Epithelial cell of proximal tubule (primary cell): ENCODE data around the gene INPP5A. TPM values are rescaled to one million over a fixed set of nuclear protein-coding genes. Genes with fewer than 3 reads are reported as not detected.
"Not testable (repeated sequence)": the region's sequence is repeated elsewhere in the genome, so short reads cannot be mapped to it uniquely, and the experiment has no call there.

Experiments
- DNase-seq: peaks from one replicate; pipeline ENCODE4 v3.0.0-alpha.2; 2011; ENCODE audit warnings: low read depth
- H3K4me3 ChIP-seq: 2 replicates; pipeline ENCODE4 v1.5.1; 2011; ENCODE audit warnings: low read depth, mild to moderate bottlenecking, low read length
- CTCF ChIP-seq: conservative IDR thresholded peaks from 2 replicates; pipeline ENCODE4 v1.5.1; 2012; ENCODE audit warnings: low read depth, mild to moderate bottlenecking, low read length
- total RNA-seq: library from RNA; depleted of rRNA; stranded (reverse); fragments of >200 nt; gene quantifications from 2 replicates; pipeline ENCODE4 v1.2.3, GENCODE V29; 2015

The INPP5A gene
- total RNA-seq, 1 donor from 2014 or later = 30.4 TPM

DNA sequence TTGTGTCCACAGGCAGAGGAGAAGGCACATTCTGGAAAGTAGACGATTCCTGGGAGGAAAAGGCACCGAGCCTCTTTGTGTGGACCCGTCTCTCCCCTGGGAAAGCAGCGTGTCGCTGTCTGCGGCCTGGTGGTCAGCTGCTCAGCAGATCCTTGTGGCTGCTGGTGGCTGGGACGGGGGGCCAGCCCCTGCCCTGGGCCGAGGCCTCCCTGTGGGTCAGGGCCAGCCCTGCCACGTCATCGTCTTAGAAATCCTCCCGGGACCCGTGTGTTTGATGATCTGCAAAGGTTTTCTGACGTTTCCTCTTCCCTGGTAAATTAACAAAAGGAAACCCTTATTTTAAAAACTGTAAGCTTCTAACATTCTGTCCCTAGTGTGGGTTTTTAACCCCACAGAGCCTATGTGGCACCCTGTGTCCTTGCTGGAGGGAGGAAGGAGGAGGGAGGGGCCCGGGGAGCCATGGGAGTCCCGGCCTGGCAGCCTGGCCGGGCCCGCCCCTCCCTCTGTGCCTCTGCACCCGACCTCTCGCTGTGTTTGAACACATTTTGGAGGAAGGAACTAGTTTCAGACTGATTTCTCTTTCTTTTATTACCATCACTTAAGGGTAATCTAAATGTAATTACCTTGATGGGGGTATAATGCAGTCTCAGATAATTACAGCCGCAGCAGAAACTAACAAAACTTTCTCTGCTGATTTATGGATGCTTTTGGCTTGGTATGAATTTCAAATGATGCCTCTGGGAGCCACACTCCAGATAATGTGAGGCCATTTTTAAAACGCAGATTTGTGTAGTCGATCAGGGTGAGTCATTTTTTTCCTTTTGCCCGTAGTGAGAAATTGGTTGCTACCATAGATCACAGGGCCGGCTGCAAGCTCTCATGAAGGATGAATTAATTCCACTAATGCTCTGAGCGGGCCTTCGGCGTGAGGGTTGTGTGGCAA is 162.8 kb downstream of the INPP5A start:
- H3K4me3 ChIP-seq = no peak overlapping the region
- TF ChIP-seq CTCF = no peak
- no peak for DNase-seq

DNA sequence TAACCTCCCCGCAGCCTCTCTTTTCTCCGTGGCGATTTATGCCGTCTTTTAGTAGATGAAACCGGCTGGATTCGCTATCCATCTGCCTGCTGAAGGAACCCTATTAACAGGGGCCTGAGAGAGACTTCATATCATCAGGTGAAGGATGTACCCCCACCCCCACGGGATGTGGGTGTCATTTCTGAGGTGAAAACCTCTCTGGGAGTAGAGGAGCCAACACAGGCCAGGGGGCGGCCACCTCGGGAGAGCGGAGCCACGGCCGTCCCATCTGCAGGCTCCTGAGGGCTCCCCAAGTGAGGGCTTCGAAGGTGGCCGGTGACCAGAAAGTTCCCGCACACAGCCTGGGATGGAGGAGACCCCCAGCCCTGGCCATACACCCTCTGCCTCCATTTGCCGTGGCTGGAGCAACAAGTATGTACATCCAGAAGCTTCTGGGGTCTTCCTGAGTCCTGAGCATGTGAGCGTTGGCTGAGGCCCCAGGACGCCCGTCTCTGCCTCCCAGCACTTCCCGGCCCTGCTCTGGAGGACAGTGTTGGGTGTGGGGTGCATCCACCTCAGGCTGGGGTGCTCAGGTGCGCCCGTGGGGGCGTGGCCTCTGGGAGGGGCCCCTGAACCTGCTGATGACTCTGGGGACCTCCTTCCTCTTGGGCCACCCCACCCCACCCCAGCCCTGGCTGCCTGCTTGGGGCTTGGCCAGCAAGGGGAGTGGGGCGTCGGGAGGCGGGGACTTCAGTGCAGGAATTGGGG is 163.7 kb downstream of the INPP5A start:
- DNase-seq = no peak
- H3K4me3 ChIP-seq = no peak overlapping the region
- TF ChIP-seq CTCF = no peak

GRCh38 chr10:132701846-132702190 is 164.2 kb downstream of the INPP5A start:
- DNase-seq = no peak
- no peak overlapping the region for H3K4me3 ChIP-seq
- no peak for TF ChIP-seq CTCF

- no peak for DNase-seq
Measured at GRCh38 chr10:132702601-132703418, 165.2 kb downstream of the INPP5A start.

DNA sequence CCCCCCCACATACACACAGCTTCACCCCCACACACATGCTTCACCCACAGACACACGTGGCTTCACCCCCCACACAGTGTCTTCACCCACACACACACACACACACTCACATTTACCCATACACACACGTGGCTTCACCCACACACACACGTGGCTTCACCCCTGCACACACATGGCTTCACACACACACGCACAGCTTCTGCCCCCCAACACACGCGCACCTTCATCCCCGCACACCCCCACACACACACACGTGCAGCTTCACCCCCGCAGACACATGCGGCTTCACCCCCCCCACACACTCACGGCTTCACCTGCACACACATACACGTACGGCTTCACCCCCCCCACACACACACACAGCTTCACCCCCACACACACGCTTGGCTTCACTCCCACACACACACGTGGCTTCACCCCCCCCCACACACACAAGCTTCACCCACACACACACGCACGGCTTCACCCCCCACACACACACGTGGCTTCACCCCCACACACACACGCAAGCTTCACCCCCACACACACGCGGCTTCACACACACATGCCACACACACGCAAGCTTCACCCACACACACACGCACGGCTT is 165.9 kb downstream of the INPP5A start:
- no peak for TF ChIP-seq CTCF
- no peak for DNase-seq

More at GRCh38 chr10:132702601-132703418, 165.2 kb downstream of the INPP5A start:
- H3K4me3 ChIP-seq = no peak overlapping the region
- TF ChIP-seq CTCF = no peak

DNA sequence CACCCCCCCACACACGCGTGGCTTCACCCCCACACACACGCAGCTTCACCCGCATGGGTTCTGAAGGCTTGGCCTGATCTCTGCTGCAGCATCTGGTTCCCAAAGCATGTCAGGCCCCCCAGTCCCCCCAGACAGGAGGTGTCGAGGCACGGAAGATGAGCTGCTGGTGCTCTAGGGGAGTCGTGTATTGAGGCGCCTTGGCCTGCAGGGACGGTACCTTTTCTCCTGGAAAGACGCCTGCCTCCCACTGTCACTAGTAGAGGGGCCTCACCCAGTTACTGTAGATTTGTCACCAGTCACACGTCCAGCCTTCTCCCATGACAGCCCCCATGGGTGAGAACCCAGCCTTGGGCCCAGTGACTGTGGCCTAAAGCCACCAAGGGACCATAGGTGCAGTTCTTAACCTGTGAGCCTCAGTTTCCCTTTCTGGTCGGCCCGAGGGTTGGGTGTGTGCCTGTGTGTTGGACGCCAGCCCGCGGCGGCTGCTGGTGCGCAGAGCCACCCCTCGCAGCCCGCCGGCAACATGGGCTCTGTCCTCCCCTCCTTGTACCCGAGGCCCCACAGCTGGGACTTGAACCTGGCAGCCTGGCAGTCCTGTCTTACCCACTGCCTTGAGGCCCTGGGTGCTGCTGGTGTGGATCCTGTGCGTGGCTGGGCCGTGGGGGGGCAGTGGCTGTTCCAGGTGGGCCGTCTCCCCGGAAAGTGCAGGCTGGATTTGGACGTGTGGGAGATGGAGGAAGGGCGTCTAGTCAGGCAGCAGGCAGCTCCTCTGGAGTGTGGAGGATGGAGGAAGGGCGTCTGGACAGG is 166.6 kb downstream of the INPP5A start:
- TF ChIP-seq CTCF = no peak
- no peak overlapping the region for H3K4me3 ChIP-seq
- DNase-seq = no peak

More for the DNA sequence above, 165.9 kb downstream of the INPP5A start:
- H3K4me3 ChIP-seq = no peak overlapping the region

DNA sequence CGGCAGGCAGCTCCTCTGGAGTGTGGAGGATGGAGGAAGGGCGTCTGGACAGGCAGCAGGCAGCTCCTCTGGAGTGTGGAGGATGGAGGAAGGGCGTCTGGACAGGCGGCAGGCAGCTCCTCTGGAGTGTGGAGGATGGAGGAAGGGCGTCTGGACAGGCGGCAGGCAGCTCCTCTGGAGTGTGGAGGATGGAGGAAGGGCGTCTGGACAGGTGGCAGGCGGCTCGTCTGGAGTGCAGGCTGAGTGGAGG is 167.2 kb downstream of the INPP5A start:
- DNase-seq = not testable (repeated sequence)

More for the DNA sequence above, 167.2 kb downstream of the INPP5A start:
- not testable (repeated sequence) for H3K4me3 ChIP-seq
